C4-2B (cell line): Measurements from ENCODE around the gene SCN8A.

Experiments
- H3K27ac ChIP-seq: fragments of 450-650 bp; 2 replicates; pipeline ENCODE4 v1.5.1; 2017
- ZFX ChIP-seq: fragments of 450-650 bp; IDR thresholded peaks from 2 replicates; pipeline ENCODE4 v1.6.1; 2017
- TF ChIP-seq, protein P1 (sequence below): fragments of 450-650 bp; conservative IDR thresholded peaks from 2 replicates; pipeline ENCODE4 v1.5.1; 2017; ENCODE audit warnings: mild to moderate bottlenecking

The SCN8A gene

DNA sequence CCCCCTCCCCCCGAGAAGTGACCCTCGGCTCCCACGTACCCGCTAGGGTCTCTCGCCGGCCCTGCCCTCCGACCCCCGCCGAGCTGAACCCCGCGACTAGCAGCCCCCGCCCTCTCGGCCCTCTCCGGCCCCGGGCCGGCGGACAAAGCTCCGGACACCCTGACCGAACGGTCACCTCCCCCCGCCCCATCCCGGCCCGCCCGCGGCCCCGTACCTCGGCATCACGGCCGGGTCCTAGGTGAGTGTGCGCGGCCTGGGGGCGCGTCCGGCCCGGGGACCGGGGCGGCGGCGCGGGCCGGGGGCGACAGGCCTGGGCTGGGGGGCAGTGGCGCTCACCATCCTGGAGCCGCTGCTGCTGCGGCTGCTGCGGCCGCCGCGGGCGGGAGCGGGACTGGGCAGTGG lies 257.3 kb downstream of the SCN8A start, which contains the start of gene FIGNL2:
FIGNL2 (minus strand) TSS at position 393 of the 402 bp plus-strand sequence. CDS start 26,305 bp downstream, outside the sequence.
- no peak within 1 kb of the TSS for H3K27ac ChIP-seq
- TF ChIP-seq, protein P1, sequence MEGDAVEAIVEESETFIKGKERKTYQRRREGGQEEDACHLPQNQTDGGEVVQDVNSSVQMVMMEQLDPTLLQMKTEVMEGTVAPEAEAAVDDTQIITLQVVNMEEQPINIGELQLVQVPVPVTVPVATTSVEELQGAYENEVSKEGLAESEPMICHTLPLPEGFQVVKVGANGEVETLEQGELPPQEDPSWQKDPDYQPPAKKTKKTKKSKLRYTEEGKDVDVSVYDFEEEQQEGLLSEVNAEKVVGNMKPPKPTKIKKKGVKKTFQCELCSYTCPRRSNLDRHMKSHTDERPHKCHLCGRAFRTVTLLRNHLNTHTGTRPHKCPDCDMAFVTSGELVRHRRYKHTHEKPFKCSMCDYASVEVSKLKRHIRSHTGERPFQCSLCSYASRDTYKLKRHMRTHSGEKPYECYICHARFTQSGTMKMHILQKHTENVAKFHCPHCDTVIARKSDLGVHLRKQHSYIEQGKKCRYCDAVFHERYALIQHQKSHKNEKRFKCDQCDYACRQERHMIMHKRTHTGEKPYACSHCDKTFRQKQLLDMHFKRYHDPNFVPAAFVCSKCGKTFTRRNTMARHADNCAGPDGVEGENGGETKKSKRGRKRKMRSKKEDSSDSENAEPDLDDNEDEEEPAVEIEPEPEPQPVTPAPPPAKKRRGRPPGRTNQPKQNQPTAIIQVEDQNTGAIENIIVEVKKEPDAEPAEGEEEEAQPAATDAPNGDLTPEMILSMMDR = no peak
- TF ChIP-seq ZFX = no peak

DNA sequence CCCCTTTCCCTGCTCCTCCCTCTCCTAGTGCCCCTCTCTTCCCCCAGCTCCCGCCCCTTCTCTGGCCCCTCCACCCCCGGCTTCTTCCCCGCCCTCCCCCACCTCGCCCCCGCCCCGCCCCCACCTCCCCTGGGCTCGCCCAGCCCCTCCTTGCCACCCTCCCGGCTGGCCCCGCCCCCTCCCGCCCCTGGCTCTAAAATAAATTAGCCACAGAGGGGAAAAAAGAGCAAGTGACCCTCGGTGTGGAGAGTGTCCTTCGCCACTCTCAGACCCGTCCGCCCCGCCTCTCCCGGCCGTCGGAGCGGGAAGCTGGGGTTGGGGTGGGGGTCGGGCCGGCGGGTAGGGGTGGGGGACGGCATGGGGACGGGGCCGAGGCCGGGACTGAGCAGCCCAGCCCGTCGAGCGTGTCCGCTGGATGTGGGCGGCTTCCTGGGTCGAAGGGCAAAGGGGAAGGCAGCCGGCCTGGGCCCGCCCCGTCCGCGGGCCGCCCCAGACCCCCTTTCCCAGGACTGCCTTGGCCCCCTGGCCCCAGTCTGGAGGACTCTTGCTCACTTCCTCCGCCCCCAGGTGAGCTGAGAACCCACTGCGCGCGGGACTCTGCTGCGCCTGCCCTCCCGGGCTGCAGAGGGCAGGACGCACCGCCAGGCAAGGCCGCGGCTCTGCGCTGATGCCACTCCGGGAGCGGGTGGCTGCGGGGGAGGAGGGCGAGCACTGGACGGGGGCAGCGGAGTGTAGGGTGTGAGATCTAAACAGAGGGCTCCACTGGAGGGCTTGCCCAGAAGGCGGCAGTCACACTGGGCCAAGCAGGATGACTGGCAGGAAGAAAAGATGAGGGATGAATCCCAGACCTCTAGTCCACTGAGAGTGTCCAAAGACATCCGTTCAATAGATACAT lies 258.1 kb downstream of the SCN8A start:
- TF ChIP-seq, protein P1 = no peak
- TF ChIP-seq ZFX = no peak
- no peak overlapping the region for H3K27ac ChIP-seq

DNA sequence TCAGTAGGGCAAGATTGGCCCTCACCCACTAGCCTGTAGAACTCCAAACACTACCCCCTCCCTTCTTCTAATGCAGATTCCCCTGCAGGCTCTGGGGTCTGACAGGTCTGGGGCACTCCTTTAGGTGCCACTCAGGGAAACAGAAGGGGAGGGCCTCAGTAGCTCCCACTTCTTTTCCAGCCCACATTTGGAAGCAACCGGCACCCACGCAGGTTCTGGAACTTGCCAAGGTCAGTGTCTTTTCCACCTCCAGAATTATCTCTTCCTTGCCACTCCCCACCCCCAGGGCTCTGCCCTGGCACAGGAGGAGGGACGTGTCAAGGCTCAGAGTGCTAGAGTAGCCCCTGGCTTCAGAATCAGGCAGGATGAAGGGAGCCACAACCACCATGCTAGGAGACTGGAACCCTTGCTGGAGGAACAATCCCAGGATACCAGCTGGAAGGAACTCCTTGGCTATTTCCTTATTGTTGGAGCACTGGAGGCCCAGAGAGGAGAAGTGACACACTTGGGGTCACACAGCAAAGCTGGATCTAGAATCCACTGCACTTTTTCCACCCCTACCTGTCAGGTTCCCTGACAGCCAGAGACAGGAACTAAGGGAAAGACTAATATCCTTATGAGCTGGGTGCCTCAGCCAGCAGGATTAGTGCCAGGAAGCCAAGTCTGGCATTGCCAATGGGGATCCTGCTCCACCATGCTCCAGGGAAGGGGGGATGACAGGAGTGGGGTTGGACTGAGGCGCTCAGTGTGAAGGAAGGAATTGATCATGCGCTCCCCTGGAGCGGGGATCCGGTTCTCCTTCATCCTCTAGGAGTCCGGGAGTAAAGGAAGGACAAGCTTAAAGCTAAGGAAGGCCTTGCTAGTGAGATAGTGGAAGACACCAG lies 259.3 kb downstream of the SCN8A start:
- no peak overlapping the region for H3K27ac ChIP-seq
- TF ChIP-seq, protein P1 = no peak
- no peak for TF ChIP-seq ZFX

DNA sequence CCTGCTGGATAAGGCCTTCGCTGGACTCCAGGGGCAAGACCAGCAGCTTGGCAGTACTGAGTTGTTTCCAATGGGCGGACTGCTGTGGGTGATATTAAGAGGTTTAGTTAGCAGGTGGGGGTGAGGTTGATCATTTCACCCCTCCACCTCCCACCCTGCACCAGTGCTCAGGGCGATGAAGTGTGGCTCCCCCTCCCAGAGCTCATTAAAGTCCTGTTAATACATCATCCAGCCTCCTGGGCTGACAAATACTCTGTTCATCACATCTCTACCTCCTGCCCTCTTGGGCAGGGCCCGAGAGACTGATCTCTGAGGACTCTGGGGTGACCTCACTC lies 259.9 kb downstream of the SCN8A start:
- no peak for TF ChIP-seq ZFX
- TF ChIP-seq, protein P1 = no peak
- no peak overlapping the region for H3K27ac ChIP-seq

DNA sequence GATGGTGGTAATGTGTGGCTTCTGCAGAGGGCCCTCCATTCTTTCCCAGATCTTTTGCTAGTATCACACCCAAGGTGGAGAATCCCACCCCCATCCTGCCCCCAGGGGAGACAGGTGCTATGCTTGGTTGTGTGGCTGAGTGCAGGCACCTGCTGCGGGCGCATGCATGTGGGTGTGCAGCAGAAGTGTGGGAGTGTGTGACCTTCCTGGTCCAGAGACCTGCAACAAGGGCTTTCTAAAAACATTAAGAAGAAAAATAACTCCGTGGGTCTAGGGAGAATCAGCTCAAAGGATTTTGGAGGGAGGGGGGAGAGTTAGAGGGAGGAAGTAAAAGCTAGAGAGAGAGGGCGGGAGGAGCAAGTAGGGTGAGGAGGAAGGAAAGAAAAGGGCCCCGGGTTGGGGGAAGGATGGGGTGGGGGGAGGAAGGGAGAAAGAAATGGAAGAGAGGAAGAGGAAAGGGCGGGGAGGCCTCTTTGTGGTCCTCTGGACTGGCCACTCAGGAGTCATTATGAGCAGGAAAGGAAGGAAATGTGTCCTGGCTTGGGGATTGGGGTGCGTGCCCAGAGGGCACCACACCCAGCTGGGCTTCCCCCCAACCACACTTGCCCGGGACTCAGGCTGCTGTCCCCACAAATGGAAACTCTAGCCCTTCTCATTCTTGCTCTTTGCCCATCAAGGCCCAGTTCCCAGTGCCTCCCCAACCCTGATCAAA lies 260.5 kb downstream of the SCN8A start:
- TF ChIP-seq, protein P1 = no peak
- no peak for TF ChIP-seq ZFX
- H3K27ac ChIP-seq = no peak overlapping the region

DNA sequence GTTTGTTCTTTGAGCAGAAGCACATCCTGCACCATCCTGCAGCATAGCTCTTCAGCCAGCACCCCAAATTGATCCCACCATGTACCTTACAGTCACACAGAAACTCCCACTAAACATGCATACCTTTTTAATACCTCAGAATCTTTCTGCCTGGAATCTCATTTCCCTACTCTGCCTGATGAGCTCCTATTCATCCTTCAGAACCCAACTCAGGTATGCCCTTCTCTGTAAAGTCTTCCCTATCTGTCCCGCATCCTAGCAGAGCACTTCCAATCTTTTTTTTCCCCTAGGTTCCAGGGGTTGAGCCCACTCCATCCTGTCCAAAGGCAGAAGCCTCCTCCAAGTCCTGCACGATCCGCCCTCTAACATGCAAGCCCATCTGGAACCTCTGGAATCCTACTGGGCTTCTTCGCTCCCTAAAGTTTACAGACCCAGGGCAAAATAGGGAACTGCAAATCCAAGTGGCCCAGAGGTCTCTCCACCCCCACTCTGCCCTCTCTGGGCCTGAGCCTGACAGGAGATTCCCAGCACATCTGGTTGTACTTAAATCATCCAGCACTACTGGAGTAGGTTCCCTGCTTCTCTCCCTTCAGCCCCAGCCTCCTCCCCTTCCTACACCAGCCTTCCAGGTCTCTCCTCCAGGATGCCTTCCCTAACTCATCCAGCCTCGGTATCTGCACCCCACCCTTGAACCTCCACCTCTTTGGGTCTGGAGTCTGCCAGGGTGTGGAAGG lies 261.5 kb downstream of the SCN8A start:
- TF ChIP-seq, protein P1 = no peak
- no peak for TF ChIP-seq ZFX

More for the DNA sequence above, 261.5 kb downstream of the SCN8A start:
- H3K27ac ChIP-seq = no peak overlapping the region
